ENCODE measurements around the gene FAM193B.

The FAM193B gene

GRCh38 chr5:177472460-177473442 lies 81.6 kb downstream of the FAM193B start:
- Histone ChIP-seq H3K27me3 (replicated peaks; ENCODE audit: control insufficient read depth, insufficient read depth, low read length) (no peaks in the 10 kb centered on the region; the same call in 1 of the 2 replicates), H3K36me3 (ENCODE audit: control insufficient read depth, insufficient read depth, low read length) (no peaks in the 10 kb centered on the region), H3K4me3 (replicated peaks; ENCODE audit: low read depth, low read length) (peak overlapping the region; percentile 62)
- peak; percentile 81 for DNase-seq (ENCODE audit: extremely low read depth, insufficient read length)
- no peak for TF ChIP-seq CTCF (IDR thresholded peaks at IDR 0.05; ENCODE audit: insufficient read depth, low read length, poor library complexity, severe bottlenecking)

GRCh38 chr5:177471610-177472356 lies 82.6 kb downstream of the FAM193B start:
- no peaks in the 10 kb centered on the region; the same call in none of the 2 replicates for H3K27me3 ChIP-seq (replicated peaks; ENCODE audit: control insufficient read depth, insufficient read depth, low read length)
- no peak for TF ChIP-seq CTCF (IDR thresholded peaks at IDR 0.05; ENCODE audit: insufficient read depth, low read length, poor library complexity, severe bottlenecking)
- no peak for DNase-seq (ENCODE audit: extremely low read depth, insufficient read length)
- no peaks in the 10 kb centered on the region for H3K36me3 ChIP-seq (ENCODE audit: control insufficient read depth, insufficient read depth, low read length)
- peak overlapping the region; percentile 62 for H3K4me3 ChIP-seq (replicated peaks; ENCODE audit: low read depth, low read length)

GRCh38 chr5:177470759-177471536 lies 83.4 kb downstream of the FAM193B start:
- DNase-seq (ENCODE audit: extremely low read depth, insufficient read length), result no peak
- Histone ChIP-seq H3K4me3 (replicated peaks; ENCODE audit: low read depth, low read length) (no peak overlapping the region), H3K27me3 (replicated peaks; ENCODE audit: control insufficient read depth, insufficient read depth, low read length) (no peaks in the 10 kb centered on the region; the same call in none of the 2 replicates), H3K36me3 (ENCODE audit: control insufficient read depth, insufficient read depth, low read length) (no peaks in the 10 kb centered on the region)
- no peak for TF ChIP-seq CTCF (IDR thresholded peaks at IDR 0.05; ENCODE audit: insufficient read depth, low read length, poor library complexity, severe bottlenecking)
